ENCODE results near the gene PPP4R2. TPM values are rescaled to one million over a fixed set of nuclear protein-coding genes. Genes with fewer than 3 reads are reported as not detected.
A peak's percentile ranks its signal among the peaks of the same experiment; 100 is the strongest.

Gene PPP4R2
- total and polyA plus RNA-seq, 9 of the 15 experiments (the other 6 are each of a cell fraction or from before 2014, with no cell fraction given): 11.0 to 49.6 (median 31.6) TPM

DNA sequence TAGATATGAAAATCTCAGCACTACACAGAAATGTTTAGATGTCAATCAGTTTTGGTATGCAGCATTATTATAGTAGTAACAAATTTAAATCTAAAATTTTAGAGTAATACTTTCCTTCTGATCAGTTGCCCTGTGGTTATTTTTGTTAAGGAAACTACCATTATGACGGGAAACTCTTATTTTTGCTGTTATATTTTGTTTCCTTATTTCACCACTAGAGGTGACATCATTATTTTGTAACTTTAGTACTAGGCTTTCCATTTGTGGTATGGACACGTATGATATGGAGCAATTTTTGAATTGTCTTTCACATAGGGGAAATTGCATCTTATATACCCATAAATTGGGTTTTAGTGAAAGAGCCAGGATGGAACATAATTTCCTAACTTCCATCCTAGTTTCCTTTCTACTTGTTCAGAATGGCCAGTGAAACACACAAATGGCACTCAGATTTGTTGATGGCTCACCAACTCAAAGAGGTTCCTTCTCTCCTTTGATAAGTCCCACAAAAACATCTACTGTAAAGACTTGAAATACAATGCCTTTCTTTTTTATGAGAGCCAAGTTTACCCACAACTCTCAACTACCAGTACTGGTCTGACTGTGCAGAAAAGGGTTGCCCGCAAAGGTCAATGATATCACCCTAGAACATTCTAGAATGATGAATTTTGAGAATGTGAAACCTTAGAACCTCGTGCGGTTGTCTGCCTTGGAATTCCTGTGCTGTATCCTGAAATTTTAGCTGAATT is 19.4 kb upstream of the PPP4R2 start:
- Histone ChIP-seq H3K36me3 (ENCODE audit: control insufficient read depth, insufficient read depth, low read length) (no peaks in the 10 kb centered on the region), H3K9me1 (ENCODE audit: control insufficient read depth, insufficient read depth, low read length) (no peaks in the 10 kb centered on the region), H3K27me3 (ENCODE audit: control insufficient read depth in 2 of 2, insufficient read depth in 2 of 2, low read length in 2 of 2) (no peaks in the 10 kb centered on the region), H4K20me1 (replicated peaks; ENCODE audit: control insufficient read depth, insufficient read depth, low read length) (no peaks in the 10 kb centered on the region), H3K4me3 (no peak overlapping the region), H3K9ac (ENCODE audit: insufficient read depth in 1 of 2, low read depth in 2 of 2, low read length in 2 of 2) (no peak overlapping the region), H3K79me2 (ENCODE audit: control insufficient read depth, insufficient read depth, low read length) (no peaks in the 10 kb centered on the region), H3K4me2 (ENCODE audit: insufficient read depth, low read length) (no peak overlapping the region), H2AFZ (ENCODE audit: low read depth, low read length) (no peak overlapping the region), H3K27ac (ENCODE audit: extremely low read depth, low read depth, low read length) (no peak overlapping the region), H3K9me3 (replicated peaks; ENCODE audit: control insufficient read depth, insufficient read depth, low read depth, low read length) (no peaks in the 10 kb centered on the region), H3K4me1 (replicated peaks in 1 of 2; ENCODE audit: control insufficient read depth in 2 of 2, insufficient read depth in 2 of 2, low read length in 2 of 2) (no peaks in the 10 kb centered on the region; a peak in 1 of 5 replicates)
- intact Hi-C loops (cut with micrococcal nuclease): no loop called here
- WGBS (ENCODE audit: insufficient coverage, low coverage, missing lambda C conversion rate): 35% methylated on average over 4 of the region's 5 CpGs
- CTCF ChIA-PET (ENCODE audit: low intra/inter-chr PET ratio): no interaction called here
- DNase-seq (ENCODE audit: extremely low read depth in 1 of 4, low spot score in 3 of 4) (peak in 1 of 4 experiments; percentile 12), ATAC-seq (no peak), FAIRE-seq (no peak)
- POLR2A ChIA-PET: no interaction called here
- BruUV-seq (replicated peaks): no TSS peak
- no peak for TF ChIP-seq MEIS2 (IDR thresholded peaks at IDR 0.05; ENCODE audit: partially characterized antibody)
- TF ChIP-seq ATF4 (CRISPR knock-in tag; IDR thresholded peaks at IDR 0.05): no peak
- TF ChIP-seq TRIM28 (IDR thresholded peaks at IDR 0.05): no peak
- TF ChIP-seq, protein P1, sequence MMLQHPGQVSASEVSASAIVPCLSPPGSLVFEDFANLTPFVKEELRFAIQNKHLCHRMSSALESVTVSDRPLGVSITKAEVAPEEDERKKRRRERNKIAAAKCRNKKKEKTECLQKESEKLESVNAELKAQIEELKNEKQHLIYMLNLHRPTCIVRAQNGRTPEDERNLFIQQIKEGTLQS (IDR thresholded peaks at IDR 0.05): peak; percentile 44
- TF ChIP-seq, protein P1 (CRISPR knock-in tag; conservative IDR thresholded peaks at IDR 0.05): no peak
- no peak for TF ChIP-seq CCNT2 (IDR thresholded peaks at IDR 0.05; ENCODE audit: borderline replicate concordance, extremely low read depth, insufficient read length, low read depth, low read length)
- peak; percentile 16; the same call in 1 of the 2 replicates for TF ChIP-seq ATF7 (IDR thresholded peaks at IDR 0.05)
- in situ Hi-C loops (cut with MboI): no loop called here
